Esophagus muscularis mucosa (tissue), 4 donors: ENCODE results near the gene ATL3. TPM values are rescaled to one million over a fixed set of nuclear protein-coding genes. Genes with fewer than 3 reads are reported as not detected.

ENCODE experiments used
- DNase-seq: peaks from one replicate; pipeline ENCODE4 v3.0.0-alpha.2; 2017; ENCODE audit errors: extremely low spot score
- H3K27ac ChIP-seq, 4 donors: fragments of 200-600 bp; sonication (generic); replicated peaks in 1 of 4; 1 replicate in 3 of 4; 2 replicates in 1 of 4; pipeline ENCODE4 v1.5.1; 2016 to 2019; ENCODE audit warnings: mild to moderate bottlenecking in 1 of 4
- H3K27me3 ChIP-seq, 4 donors: fragments of 200-600 bp; sonication (generic); one replicate each; pipeline versions ENCODE4 v1.5.1 to v1.6.0; 2016 to 2019
- H3K36me3 ChIP-seq, 4 donors: fragments of 200-600 bp; sonication (generic); one replicate each; pipeline ENCODE4 v1.5.1; 2016 to 2019
- H3K4me1 ChIP-seq, 4 donors: fragments of 200-600 bp; sonication (generic); one replicate each; pipeline ENCODE4 v1.5.1; 2016 to 2019
- H3K4me3 ChIP-seq, 4 donors: fragments of 200-600 bp; sonication (generic); 1 replicate in 2 of 4; 2 replicates in 2 of 4; pipeline ENCODE4 v1.5.1; 2016 to 2019; ENCODE audit warnings: mild to moderate bottlenecking in 4 of 4, moderate library complexity in 1 of 4
- H3K9me3 ChIP-seq, 4 donors: fragments of 200-600 bp; sonication (generic); 1 replicate in 3 of 4; 2 replicates in 1 of 4; pipeline ENCODE4 v1.5.1; 2016 to 2019
- CTCF ChIP-seq, 3 experiments: fragments of 200-600 bp in 2 of 3; fragments of 450-650 bp in 1 of 3; sonication (generic) in 2 of 3; IDR thresholded peaks; one replicate each; pipeline ENCODE4 v1.5.1; 2017 to 2019; ENCODE audit warnings: antibody characterized with exemption in 3 of 3, mild to moderate bottlenecking in 2 of 3, moderate library complexity in 1 of 3
- EP300 ChIP-seq: sonication (generic); formaldehyde crosslinking; IDR thresholded peaks from one replicate; pipeline ENCODE4 v1.6.1; 2017; ENCODE audit warnings: antibody characterized with exemption
- POLR2A ChIP-seq: fragments of 450-650 bp; IDR thresholded peaks from one replicate; pipeline ENCODE4 v1.6.1; 2017; ENCODE audit warnings: antibody characterized with exemption, moderate library complexity, mild to moderate bottlenecking, low read depth
- POLR2AphosphoS5 ChIP-seq, 2 donors: sonication (generic); formaldehyde crosslinking; IDR thresholded peaks; one replicate each; pipeline ENCODE4 v1.6.1; 2017; ENCODE audit warnings: antibody characterized with exemption in 2 of 2
- WGBS: methylation state at CpG from one replicate; pipeline ENCODE4 v1.1.5; 2018; 5-methylcytosine and 5-hydroxymethylcytosine counted together
- intact Hi-C: fragments of 100-400 bp; cut with DNase I; formaldehyde crosslinking; loops from one replicate; pipeline ENCODE4 v1.15.1; 2023
- total RNA-seq, 4 donors: library from RNA; depleted of rRNA; stranded (reverse); fragments of >200 nt; gene quantifications; one replicate each; pipeline versions ENCODE4 v1.1.0 to v1.2.1, GENCODE V29; 2016

Gene ATL3
- total RNA-seq, 4 donors from 2014 or later: 138 to 202 (median 144) TPM

- Histone ChIP-seq H3K4me3 (no peak overlapping the region), H3K9me3 (no peaks in the 10 kb centered on the region), H3K27me3 (no peaks in the 10 kb centered on the region), H3K4me1 (peaks cover 0 to 7% (median 3%) of the 10 kb centered on the region in 4 donors), H3K36me3 (peaks cover 0 to 7% (median 0%) of the 10 kb centered on the region in 4 donors), H3K27ac (no peak overlapping the region)
- no peak for DNase-seq
- intact Hi-C loops: no loop called here
- TF ChIP-seq POLR2AphosphoS5 (IDR thresholded peaks at IDR 0.05) (no peak), POLR2A (no peak), CTCF (IDR thresholded peaks at IDR 0.05) (no peak), EP300 (no peak)
Observed at GRCh38 chr11:63716046-63716445, 44.9 kb upstream of the ATL3 start.

GRCh38 chr11:63713766-63714165, 42.6 kb upstream of the ATL3 start:
- H3K4me1 ChIP-seq: peaks cover 5 to 17% (median 13%) of the 10 kb centered on the region in 4 donors
- no peak for TF ChIP-seq EP300
- no peak for TF ChIP-seq POLR2AphosphoS5 (IDR thresholded peaks at IDR 0.05)
- no peak for TF ChIP-seq POLR2A
- no peak for TF ChIP-seq CTCF (IDR thresholded peaks at IDR 0.05)
- no peak overlapping the region for H3K27ac ChIP-seq
- intact Hi-C loops: no loop called here
- no peaks in the 10 kb centered on the region for H3K27me3 ChIP-seq
- H3K4me3 ChIP-seq: no peak overlapping the region
- H3K36me3 ChIP-seq: peaks cover 0 to under 1% (median 0%) of the 10 kb centered on the region in 4 donors
- DNase-seq: no peak
- H3K9me3 ChIP-seq: no peaks in the 10 kb centered on the region
- 87% methylated on average over 2 of the region's 2 CpGs for WGBS

- Histone ChIP-seq H3K4me3 (no peak overlapping the region), H3K36me3 (no peaks in the 10 kb centered on the region), H3K4me1 (peaks cover 5 to 17% (median 16%) of the 10 kb centered on the region in 4 donors), H3K9me3 (no peaks in the 10 kb centered on the region), H3K27me3 (no peaks in the 10 kb centered on the region), H3K27ac (no peak overlapping the region)
- TF ChIP-seq EP300 (no peak), POLR2AphosphoS5 (IDR thresholded peaks at IDR 0.05) (no peak), CTCF (IDR thresholded peaks at IDR 0.05) (no peak), POLR2A (no peak)
- no peak for DNase-seq
- WGBS: 81% methylated on average over 6 of the region's 6 CpGs
- intact Hi-C loops: no loop called here
Observed at GRCh38 chr11:63711838-63712237, 40.7 kb upstream of the ATL3 start.

- H3K27ac ChIP-seq: no peak overlapping the region
- H3K36me3 ChIP-seq: no peaks in the 10 kb centered on the region
- no peak overlapping the region for H3K4me3 ChIP-seq
- no peaks in the 10 kb centered on the region for H3K27me3 ChIP-seq
- TF ChIP-seq POLR2A: no peak
- no peak for TF ChIP-seq POLR2AphosphoS5 (IDR thresholded peaks at IDR 0.05)
- no peak for TF ChIP-seq CTCF (IDR thresholded peaks at IDR 0.05)
- TF ChIP-seq EP300: no peak
- intact Hi-C loops: no loop called here
- 84% methylated on average over 11 of the region's 11 CpGs for WGBS
- no peak for DNase-seq
- peaks cover 5 to 21% (median 17%) of the 10 kb centered on the region in 4 donors for H3K4me1 ChIP-seq
- no peaks in the 10 kb centered on the region for H3K9me3 ChIP-seq
Observed at GRCh38 chr11:63710476-63711217, 39.5 kb upstream of the ATL3 start.
